Hair follicle dermal papilla cell (primary cell): Measurements from ENCODE around the gene ILK. TPM values are rescaled to one million over a fixed set of nuclear protein-coding genes. Genes with fewer than 3 reads are reported as not detected.

Source experiments
- total RNA-seq: library from RNA; depleted of rRNA; stranded (reverse); fragments of >200 nt; gene quantifications from 2 replicates; pipeline ENCODE4 v1.2.3, GENCODE V29; 2012

The ILK gene
- 216 and 230 TPM in 2 replicates for total RNA-seq

DNA sequence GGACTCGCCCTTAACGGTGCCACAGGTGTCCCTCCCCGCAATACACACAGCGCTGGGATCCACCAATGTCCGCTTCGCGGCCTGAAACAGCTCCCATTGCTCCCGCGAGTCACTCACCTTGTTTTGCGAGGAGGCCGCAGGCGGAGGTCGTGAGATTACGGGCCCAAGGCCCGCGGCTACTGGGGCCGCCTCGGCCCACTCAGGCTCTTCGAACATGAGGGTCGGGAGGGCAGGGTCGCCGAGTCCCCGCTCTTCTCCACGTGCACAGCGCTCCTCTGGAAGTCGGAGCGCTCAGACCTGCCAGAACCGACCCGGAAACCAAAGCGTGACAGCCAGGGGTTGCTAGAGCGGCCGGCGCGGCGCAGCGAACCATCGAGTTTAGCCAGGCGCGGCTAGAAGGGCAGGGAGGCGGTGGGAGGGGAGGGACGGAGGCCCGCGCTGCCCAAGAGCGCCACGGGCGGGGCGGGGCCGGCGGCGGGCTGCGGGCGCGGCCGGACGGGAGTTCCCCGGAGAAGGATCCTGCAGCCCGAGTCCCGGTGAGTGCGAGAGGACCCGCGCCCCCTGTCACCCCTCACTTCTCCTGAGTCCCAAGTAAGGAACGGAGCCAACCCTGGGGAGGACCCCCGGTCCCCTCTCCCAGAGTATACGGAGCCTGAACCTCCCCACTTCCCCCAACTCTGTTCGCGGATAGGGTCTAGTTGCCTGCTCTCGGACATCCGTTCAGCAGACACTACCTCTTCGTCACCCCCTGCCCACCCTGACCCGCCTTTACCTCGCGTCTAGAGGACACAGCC is at the start of gene ILK, which contains the start of gene RRP8:
Gene ILK (plus strand): TSS at position 488 of the 794 bp plus-strand sequence. CDS start 498 bp downstream, outside the sequence.
Gene RRP8 (minus strand): TSS at position 330 of the 794 bp plus-strand sequence. CDS start 114 bp downstream, at position 216.

GRCh38 chr11:6612213-6613041 is 8.9 kb downstream of the ILK start, which contains the start of gene TAF10:
TAF10 (minus strand) TSS chr11:6612216; CDS start chr11:6612189, 27 bp downstream.

GRCh38 chr11:6619004-6619745 is 15.6 kb downstream of the ILK start, which contains the start of gene TPP1:
TPP1 (minus strand) TSS chr11:6619422; CDS start chr11:6619400, 22 bp downstream.

DNA sequence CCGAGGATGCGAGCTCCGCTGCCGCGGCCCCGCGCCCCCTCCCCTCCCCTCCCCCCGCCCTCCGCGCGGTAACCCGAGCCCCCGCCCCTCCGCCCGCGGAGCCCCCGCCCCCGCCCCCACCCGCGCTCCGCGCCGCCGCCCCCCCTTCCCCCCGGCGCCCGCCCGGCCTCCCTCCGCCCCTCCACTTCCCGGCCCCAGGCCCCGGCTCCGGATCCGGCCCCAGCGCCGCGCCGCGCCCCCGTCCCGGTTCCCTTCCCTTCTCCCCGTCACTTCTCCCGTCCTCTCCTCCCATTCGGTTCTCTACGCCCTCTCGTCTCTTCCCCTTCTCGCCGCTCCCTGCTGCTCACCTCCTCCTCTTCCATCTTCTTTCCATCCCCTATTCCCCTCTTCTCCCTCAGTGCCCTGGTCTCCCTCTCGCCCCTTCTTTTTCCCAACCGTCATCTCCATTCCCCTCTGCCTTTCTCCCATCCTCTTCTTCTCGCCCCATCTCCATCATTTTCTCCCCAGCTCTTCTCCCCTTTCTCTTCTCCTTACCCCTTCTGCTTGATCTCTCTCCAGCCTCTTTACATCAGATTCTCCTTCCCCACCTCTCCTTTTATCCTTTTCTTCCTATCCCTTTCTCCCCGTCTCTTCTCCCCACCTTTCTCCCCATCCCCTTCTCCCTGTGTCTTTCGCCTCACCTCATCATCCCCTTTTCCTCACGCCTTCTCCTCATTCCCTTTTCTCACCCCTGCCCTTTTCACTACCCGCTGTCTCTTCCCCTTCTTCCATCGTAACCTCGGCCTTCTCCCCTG is 52.4 kb downstream of the ILK start, which contains the start of gene DCHS1:
Gene DCHS1 (minus strand): TSS at position 20 of the 794 bp plus-strand sequence. CDS start 14,196 bp downstream, outside the sequence.

Other genes starting within 250 kb of the ILK start
- gene SMPD1, start 213.3 kb upstream of the ILK start, total RNA-seq = 34.7 and 42.5 TPM in 2 replicates
- 75.6 and 82.3 TPM in 2 replicates for gene APBB1, start 184.7 kb upstream of the ILK start, total RNA-seq
- gene HPX, start 162.8 kb upstream of the ILK start, total RNA-seq = 1.2 and 2.1 TPM in 2 replicates
- gene TRIM3, start 129.8 kb upstream of the ILK start, total RNA-seq = 26.6 and 27.4 TPM in 2 replicates
- 86.6 and 87.3 TPM in 2 replicates for gene ARFIP2, start 122.4 kb upstream of the ILK start, total RNA-seq
- 52.7 and 54.4 TPM in 2 replicates for gene TIMM10B, start 122.3 kb upstream of the ILK start, total RNA-seq
- 9.4 and 13.0 TPM in 2 replicates for gene DNHD1, start 106.5 kb upstream of the ILK start, total RNA-seq
- 12.5 and 12.8 TPM in 2 replicates for gene RRP8, start 158 bp upstream of the ILK start, total RNA-seq
- gene TAF10, start 8.4 kb downstream of the ILK start, total RNA-seq = 27.7 and 38.3 TPM in 2 replicates
- gene TPP1, start 15.6 kb downstream of the ILK start, total RNA-seq = 69.9 and 101 TPM in 2 replicates
- gene DCHS1, start 52.0 kb downstream of the ILK start, total RNA-seq = 42.3 and 53.2 TPM in 2 replicates
- gene MRPL17, start 79.6 kb downstream of the ILK start, total RNA-seq = 28.4 and 39.6 TPM in 2 replicates
- gene OR2AG2, start 168.2 kb downstream of the ILK start, total RNA-seq = 0.12 and 0.16 TPM in 2 replicates
- gene OR2AG1, start 179.2 kb downstream of the ILK start, total RNA-seq = not detected in 2 replicates
- 0.32 and 0.49 TPM in 2 replicates for gene OR6A2, start 195.9 kb downstream of the ILK start, total RNA-seq
- gene OR10A5, start 241.9 kb downstream of the ILK start, total RNA-seq = not detected in 2 replicates